NCI-H2196 (cell line): ENCODE data around the gene RARRES1.

Experiments
- DNase-seq: peaks from one replicate; lab custom pipeline; 2025; ENCODE audit not compliant: unreplicated experiment; lab: John Stamatoyannopoulos, UW

Gene RARRES1, protein sequence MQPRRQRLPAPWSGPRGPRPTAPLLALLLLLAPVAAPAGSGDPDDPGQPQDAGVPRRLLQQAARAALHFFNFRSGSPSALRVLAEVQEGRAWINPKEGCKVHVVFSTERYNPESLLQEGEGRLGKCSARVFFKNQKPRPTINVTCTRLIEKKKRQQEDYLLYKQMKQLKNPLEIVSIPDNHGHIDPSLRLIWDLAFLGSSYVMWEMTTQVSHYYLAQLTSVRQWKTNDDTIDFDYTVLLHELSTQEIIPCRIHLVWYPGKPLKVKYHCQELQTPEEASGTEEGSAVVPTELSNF

DNA sequence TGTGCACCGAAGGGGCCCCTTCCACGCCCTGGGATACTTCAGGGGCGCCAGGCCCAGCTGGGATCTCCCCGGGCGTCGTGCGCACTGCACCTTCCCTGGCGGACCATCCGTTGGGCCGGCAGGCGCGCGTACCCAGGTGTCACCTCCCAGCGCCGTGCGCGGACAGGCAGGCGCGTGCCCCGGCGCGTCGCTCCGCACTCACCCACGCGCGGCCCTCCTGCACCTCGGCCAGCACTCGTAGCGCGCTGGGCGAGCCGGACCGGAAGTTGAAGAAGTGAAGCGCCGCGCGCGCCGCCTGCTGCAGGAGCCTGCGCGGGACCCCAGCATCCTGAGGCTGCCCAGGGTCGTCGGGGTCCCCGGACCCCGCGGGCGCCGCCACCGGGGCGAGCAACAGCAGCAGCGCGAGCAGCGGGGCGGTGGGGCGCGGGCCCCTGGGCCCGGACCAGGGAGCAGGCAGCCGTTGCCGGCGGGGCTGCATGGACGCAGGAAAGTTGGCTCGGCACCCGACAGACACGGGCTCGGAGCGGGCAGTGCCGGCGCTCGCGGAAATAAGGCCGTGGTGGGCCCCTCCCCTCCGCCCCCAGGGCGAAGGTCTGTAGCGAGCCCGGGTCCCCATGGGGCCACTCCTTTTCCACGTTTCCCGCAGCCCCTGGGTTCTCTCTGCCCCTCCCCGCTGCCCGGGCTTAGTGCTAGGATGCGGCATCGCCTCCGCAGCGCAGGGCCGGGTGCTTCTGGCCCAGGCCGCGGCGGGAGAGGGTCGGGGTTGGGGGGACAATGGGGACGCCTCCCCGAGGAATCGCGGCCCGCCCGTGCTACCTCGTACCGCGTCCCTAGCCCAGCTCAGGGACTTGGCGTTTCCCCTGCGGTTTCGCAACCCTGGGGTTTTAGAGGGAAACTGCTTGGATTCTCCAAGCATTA lies at the start of gene RARRES1:
RARRES1 (minus strand) TSS at position 520 of the 918 bp plus-strand sequence; CDS start at position 478, 42 bp downstream.
- DNase-seq = peak; percentile 66

DNA sequence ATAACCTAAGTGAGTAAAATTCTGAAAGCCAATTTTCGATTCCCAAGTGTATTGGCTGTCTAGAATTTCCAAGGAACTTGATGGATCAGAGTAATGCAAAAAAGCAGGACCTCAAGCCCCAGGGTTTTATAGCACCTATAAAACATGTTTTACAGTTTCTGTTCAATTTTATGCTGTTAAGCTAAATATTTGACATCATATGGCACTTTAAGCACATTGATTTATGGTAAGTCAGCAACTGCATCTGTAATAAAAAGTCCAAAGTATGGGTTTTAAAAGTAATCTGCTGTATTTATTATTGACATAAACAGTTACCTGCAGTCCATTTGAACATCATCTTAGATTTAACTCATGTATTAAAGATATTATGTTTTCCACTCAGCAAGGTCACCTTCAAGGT lies 49.6 kb upstream of the RARRES1 start:
- DNase-seq = no peak

DNA sequence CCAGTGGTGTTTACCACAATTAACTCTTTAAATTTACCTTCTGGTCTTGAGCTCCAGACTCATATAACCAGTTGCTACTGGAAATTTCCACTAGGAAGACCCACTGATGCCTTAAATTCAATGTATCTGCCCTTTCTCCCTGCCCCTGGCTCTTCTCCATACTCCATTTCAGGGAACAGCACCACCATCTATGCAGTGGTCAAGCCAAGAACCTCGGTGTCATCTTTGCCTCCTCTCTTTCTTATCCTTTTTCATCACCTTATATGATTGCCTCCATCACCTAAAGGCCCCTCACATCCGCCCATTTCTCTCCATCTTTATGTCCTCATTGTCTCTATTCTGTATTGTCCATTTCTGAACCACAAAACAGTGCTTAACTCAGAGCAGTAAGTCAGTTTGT lies 48.9 kb upstream of the RARRES1 start:
- no peak for DNase-seq

DNA sequence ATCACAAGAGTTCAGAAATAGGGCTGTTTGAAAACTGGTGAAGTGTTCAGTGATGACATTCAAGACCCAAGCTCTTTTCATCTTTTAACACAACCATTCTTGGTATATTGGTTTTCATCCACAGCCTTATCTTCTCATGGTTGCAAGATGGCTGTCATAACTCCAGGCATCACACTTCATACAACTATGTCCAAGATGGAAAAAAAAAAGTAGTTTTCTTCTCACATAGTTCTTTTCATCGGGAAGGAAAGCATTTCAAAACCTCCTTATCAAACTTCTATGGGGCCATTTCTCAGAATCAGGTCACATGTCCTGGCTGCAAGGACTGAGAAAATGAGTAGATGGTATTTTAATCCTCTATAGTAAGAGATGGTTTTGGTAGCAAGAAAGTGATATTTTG lies 48.5 kb upstream of the RARRES1 start:
- DNase-seq = no peak

DNA sequence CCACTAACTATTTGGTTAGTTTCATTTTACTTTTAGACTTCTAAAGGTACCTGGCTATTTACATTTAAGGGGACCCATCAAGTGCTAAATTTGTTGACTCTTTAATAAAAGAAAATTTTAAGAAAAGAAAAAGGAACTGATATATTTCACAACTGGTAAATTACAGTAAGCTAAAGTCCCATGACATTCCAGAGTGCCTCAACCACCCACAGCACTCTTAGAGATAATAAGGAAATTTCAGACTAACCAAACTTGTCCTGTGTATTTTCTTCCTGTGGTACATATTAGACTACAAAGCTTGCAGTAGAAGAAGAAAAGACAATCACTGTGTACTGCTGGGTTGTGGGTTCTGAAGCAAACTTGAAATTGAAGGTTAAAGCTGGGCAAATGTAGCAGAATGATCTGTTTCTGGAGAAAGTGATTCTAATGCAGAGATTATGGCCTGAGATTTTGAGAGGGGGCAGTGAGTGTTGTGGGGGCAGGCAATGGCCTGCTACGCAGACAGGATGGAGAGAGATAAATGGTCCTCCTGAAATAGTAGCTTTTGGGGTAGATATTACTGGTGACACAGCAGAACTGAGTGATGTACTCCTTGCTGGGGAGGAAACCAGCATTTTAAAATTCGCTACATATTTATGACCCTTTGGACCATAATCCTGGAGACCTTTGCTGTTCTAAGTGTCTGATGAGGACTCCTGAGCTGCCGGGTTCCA lies 45.1 kb upstream of the RARRES1 start:
- DNase-seq = no peak

DNA sequence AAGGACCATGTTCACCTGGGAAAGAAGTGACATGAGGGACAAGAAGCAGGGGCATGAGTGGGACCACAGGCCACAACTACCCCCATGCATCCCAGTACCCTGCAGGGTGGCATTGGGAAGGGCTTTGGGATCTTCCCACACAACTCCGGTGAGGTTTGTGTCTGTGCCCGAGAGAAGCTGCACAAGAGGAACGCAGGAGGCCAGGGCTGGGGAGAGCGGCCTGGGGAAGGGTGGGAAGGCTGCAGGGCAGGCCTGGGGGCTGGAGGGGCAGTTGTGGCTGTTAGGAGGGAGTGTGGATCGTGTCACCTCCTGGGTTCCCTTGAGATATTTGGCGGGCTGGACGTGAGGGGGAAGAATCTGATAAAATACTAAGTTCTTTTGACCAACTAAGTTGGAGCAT lies 44.3 kb upstream of the RARRES1 start:
- no peak for DNase-seq

DNA sequence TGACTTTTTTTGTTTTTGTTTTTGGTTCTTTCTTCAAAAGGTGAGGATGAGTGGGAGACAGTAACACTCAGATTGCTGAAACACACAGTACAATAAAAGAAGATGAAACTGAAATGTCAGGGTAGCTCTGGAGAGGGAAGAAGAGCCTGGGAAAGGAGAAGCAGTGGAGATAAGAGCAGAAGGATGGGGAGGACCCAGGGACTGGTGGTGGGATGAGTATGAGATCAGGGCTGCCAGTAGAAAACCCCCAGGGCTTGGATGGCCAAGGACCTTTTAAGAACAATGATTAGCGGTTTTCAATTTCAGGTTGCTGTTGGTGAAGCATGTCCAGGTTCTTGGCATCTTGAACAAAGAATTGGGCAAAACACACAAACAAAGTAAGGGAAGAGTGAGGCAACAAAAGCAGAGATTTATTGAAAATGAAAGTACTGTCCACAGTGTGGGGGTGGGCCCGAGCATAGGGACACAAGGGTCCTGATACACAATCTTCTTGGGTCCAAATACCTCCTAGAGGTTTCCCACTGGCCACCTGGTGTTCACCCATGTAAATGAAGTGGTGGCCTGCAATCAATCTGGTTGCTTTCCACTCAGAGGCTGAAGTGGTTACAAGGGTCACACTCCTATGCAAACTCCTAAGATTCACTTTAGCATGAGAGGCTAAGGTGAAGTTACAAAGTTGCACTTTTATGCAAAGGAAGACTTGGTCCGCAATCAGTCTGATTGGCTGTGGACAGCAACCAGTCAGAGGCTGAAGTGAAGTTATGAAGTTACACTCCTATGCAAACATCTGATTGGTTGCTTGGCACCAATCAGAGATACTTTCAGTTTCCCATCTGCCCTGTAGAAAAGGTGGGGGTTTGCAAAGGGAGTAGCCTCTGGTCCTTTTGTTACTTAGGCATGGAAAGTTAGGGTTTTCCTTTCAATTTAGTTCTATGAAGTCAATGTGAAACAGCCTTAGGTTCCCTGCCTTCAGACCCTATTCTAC lies 43.5 kb upstream of the RARRES1 start:
- no peak for DNase-seq

DNA sequence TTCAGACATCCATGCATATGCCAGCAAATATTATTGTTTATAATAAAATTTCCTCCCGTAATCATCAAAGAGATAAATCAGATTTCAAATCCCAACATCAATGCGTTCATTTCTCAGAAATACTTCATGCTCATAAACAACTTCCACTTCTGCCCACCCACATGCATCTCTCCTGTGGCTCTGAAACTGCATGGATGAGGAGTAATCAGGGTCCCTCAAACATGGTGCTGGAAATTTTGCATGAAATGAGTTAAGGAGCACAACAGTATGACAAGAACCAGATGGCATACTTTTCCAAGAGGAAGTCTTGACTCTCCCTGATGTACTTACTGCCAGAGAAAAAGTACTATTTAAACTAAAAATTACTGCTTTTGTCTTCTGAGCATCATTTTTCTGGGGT lies 42.7 kb upstream of the RARRES1 start:
- no peak for DNase-seq

DNA sequence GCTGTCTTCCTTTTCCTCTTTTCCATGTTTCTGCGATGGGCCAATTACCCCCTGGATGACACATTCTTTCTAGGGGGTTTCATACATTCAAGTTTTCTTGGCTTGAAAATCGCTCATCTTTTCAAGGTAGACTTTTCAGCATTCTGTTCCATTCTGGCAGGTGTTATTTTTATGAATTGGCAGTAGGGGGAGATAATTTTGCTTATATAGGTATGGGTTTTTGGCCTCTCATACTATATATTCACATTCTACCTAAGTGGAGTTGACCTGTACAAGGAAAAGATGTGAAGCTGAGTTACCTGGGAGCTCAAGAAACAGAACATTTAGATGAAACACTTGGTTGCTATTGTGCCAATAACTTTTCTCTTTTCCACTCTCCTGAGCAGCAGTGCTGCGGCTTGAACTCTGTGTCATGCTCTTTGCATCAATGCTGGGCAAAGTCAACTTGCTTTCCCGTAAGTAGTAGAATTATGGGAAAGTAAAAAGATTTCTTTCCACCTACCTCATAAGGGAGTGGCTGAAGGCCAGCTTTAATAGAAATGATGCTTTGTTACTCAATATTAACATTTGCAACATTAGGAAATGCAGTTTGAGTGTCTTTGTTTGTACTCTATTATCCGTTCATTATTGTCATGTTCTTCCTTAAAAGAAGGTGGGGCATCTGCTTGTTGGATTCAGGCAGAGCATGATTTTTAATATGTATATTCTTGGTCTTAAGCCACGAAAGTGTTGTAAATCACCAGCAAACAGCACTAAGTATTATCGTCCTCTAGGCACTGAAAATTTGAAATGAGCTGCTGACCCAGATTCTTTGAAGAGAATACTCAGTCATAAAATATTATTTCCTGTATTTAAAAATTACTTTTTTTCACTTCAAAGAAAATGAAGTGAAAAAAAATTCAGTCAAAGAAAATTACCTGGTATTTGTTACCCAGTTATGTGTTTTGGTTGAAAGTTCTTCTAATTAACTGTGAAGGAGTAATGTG lies 41.9 kb upstream of the RARRES1 start:
- no peak for DNase-seq

DNA sequence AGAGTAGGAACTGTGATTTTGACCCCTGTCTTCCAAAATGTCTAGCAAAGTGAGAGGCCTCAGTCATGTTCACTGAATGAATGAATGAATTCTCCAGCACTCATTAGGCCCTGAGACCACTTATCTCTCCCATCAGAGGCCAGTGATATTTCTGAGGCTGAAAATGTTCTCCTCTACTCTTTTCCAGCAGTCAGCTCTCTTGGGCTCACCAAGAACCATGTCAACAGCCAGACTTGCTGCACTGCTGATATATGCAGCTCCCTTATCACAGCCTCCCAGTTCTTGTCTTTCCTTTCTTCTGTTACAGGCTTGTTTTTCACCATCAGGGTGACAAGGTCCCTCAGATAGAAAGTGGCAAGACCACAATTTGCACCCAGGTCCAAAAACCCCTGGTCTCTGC lies 40.9 kb upstream of the RARRES1 start:
- no peak for DNase-seq

DNA sequence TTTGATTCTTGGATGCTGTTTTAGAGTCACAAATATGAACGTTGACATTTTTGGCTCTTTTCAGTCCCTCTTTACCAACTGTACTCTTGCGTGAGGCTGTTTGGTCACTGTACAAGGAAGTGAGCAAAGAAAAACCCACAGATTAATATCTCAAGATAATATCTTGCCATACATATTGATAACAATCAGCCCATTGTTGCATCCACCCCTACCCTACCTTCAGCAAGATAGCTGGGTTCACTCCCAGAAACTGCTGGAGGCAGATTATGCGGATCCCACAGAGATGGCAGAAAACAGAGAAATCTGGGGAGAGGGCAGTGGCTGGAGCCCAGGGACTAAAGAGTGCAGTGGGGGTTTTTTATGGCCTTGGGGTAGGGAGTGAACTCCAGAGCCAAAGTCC lies 39.7 kb upstream of the RARRES1 start:
- no peak for DNase-seq

DNA sequence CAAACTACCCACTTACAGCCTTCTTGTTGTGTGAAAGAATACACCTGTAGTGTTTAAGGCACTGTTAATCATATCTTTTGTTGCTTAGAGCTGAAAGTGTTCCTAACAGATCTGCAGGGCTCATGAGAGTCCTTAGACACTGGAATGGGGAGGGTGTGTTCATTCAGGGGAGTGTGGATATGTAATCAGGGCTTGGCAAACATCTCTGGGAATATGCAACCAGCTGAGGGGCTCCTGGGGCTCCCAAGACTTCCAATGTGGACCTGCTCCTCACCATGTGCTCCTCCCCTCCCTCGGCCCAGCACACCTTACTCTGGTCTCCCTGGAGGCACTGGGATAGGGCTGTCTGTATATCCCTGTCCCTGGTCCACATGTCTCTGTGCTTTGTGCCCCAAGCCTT lies 39.3 kb upstream of the RARRES1 start:
- no peak for DNase-seq

DNA sequence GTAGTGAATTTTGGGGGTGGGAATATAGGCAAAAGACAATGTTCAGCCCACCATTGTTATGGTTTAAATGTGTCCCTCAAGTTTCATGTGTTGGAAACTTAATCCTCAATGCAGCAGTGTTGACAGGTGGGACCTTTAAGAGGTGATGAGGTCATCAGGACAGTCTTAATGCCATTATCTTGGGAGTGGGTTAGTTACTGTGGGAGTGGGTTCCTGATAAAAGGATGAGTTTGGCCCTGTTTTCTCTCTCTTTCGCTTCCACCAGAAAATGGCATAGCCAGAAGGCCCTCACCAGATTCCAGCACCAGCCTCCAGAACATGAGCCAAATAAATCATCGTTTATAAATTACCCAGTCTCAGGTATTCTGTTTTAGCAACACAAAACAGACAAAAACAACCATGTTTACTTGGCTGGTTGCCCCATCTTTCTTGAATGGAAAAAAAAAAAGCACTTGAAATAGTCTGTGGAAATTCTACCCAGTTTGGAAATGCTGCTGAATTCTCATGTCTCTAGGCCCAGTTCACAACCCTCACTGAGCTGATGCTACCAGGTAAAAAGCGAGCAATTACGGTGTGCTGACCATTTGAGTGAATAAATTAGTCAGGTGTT lies 38.6 kb upstream of the RARRES1 start:
- DNase-seq = no peak

DNA sequence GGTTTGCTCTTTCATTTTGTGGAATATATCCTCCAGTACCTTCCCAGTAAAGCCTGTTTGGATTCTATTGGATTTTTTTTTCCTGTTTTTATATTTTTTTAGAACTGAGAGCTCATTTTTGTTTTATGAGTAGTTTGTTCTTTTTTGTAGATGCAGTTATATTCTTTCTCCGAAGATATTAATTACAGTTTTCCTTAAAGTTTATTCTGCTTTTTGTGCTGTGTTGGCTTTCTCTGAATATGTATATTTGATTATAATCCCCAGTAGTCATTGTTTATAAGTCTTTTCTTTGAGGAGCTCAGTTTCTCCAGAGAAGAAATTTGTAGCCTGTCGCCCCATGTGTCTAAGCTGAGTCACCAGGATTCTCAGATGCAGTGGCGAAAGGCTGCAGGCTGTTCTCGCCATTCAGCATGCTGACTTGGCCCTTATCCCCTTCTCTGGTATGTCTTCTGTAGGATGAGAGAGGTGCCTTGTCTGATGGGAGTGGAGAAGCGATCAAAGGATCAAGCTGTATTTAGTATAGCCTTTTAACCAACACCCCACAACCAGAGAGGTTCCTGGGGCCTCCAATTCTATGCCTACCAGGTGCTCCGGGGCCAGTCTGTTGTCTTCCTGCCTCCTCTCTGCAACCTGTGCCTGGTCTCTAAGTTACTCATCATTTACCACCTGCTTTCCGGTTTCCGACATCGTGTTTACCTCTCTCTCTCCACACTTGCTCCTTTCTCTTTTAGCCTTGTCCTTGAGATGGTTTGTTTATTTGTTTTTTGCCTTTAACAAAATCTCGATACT lies 37.9 kb upstream of the RARRES1 start:
- DNase-seq = no peak

DNA sequence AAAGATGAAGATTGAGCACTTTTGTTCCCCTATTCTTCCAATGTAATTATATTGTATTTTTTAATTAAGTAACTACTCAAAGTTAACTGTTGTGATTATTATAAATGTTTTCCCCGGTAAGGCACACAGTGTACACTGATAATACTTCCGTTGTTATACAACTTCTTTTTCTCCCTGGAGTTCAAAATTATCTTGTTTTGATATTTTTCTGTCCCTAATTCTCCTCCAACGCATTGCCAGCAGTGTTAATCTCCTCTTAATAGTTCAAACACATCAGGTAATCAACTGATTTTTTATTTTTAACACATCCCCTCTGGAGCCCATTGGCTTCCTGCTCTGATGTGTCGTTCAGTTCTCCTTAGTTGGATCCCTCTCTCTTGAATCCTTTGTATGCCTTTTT lies 37.3 kb upstream of the RARRES1 start:
- no peak for DNase-seq

DNA sequence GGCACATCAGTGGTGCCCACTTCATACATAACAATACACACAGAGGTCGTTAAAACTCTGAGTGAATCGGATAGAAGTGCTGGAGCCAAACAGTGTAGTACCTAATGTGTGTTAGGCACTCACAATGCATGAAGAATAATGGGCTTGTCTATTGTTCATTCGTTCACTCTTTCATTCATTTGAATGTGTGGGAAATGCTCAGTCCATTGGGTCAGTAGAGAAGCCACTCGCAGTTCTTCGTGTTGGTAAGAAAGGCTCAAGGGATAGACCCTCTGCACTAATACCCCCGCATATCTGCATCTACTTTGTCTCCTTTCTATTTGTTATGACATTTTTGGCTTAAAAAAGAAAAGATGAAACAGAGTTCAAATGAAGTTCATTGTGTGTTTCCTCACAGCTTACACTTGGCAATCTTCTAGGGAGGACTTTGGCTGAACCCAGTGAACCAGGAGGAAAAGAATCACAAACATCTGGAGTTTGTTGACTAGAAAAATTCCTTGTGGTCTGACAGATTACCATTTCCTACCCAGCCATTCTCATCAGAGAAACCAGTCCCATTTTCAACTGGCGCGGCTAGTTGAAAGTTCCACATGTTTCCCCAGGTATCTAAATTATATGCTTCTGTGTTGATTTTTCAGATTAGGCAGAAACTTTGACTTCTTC lies 36.8 kb upstream of the RARRES1 start:
- DNase-seq = peak; percentile 40

DNA sequence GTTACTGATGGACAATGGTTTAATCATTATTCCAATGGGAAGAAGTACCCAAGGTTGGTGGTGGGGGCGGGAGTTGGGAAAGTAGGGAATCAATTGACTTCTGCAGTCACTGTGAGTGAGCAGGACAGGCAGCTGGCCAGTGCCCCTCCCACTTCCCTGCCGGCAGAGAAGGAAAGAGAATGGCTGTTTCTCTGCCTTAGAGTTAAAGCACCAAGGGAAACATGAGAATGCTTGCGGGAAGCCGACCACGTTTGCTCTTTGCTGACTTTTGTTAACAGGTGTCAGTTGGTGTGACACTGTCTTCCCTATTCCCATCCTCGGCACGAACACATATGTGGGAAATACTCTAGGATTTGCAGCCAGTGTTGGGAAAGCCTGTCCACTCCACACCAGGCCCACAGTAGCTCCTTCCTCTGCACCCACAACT lies 36.1 kb upstream of the RARRES1 start:
- DNase-seq = no peak

DNA sequence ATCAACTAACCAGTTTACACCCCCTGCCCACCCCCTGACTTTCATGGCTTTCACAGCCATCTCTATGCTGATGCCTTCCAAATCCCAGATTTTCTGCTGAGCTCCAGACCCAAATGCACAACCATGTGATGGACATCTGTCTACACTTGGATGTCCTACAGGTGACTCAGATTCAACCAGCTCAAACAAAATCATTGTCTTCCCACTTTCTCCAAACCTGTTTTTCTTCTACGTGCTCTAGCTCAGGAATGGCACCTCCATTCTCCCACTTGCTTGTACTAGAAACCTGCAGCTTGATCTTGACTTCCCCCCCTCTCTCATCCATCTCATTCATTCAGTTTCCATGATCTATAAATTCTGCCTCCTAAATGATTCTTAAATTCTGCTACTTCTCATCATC lies 34.1 kb upstream of the RARRES1 start:
- no peak for DNase-seq
